K562 (cell line): ENCODE data around the gene DENND1A. TPM values are rescaled to one million over a fixed set of nuclear protein-coding genes. Genes with fewer than 3 reads are reported as not detected.

ENCODE experiments used
- ATAC-seq: fragments of 200-7000 bp; cut with Tn5 transposase; 3 replicates; pipeline ENCODE4 v1.9.1; 2020; ENCODE audit warnings: moderate library complexity
- BruUV-seq: library from RNA; stranded (reverse); fragments of 400-500 nt; replicated peaks from 2 replicates; lab custom pipeline; 2021; lab: Mats Ljungman, UMichigan
- CTCF ChIA-PET: fragments of 300-600 bp; formaldehyde crosslinking; extraction: SDS; loops from one replicate; lab custom pipeline; 2021; ENCODE audit warnings: low intra/inter-chr PET ratio; lab: Yijun Ruan, JAX
- POLR2A ChIA-PET: fragments of 300-600, 350-650 bp; sonication (Branson Sonifier 250); formaldehyde crosslinking; extraction: SDS; loops from one replicate; lab custom pipeline; 2021; ENCODE audit warnings: antibody characterized with exemption, inconsistent platforms; lab: Yijun Ruan, JAX
- DNase-seq, 4 experiments: peaks; one replicate each; pipeline versions ENCODE4 v3.0.0 to v3.0.0-alpha.2; 2011 to 2018; ENCODE audit warnings: low spot score in 3 of 4, mixed read lengths in 3 of 4; ENCODE audit errors: extremely low read depth in 1 of 4
- FAIRE-seq: peaks from 2 replicates; lab custom pipeline; 2011; peaks lifted over from hg19 to GRCh38; lab: Jason Lieb, UNC
- H2AFZ ChIP-seq: 2 replicates; pipeline ENCODE4 v1.6.0; 2011; ENCODE audit warnings: low read depth, low read length, control low read depth, inconsistent platforms
- H3K27ac ChIP-seq: fragments of 200-600 bp; 3 replicates; pipeline ENCODE4 v1.8.0; 2011; ENCODE audit warnings: low read depth, mild to moderate bottlenecking, control low read depth, inconsistent platforms, low read length, moderate library complexity, mixed read lengths; ENCODE audit errors: extremely low read depth
- H3K27me3 ChIP-seq, 2 experiments: fragments of 300-600 bp in 1 of 2; 2 replicates in 1 of 2; 3 replicates in 1 of 2; pipeline versions ENCODE4 v1.6.0 to v1.8.0; 2011; ENCODE audit warnings: inconsistent platforms in 2 of 2, low read length in 2 of 2, mild to moderate bottlenecking in 1 of 2, mixed read lengths in 1 of 2, moderate library complexity in 1 of 2; ENCODE audit not compliant: control insufficient read depth in 2 of 2, insufficient read depth in 2 of 2
- H3K36me3 ChIP-seq: fragments of 300-600 bp; 3 replicates; pipeline ENCODE4 v1.8.0; 2011; ENCODE audit warnings: mild to moderate bottlenecking, low read length, inconsistent platforms; ENCODE audit not compliant: control insufficient read depth, insufficient read depth
- H3K4me1 ChIP-seq, 2 experiments: fragments of 200-600 bp in 1 of 2; replicated peaks in 1 of 2; 2 replicates in 1 of 2; 3 replicates in 1 of 2; pipeline versions ENCODE4 v1.5.1 to v1.8.0; 2011; ENCODE audit warnings: inconsistent platforms in 2 of 2, low read length in 2 of 2, mild to moderate bottlenecking in 1 of 2, mixed read lengths in 1 of 2, moderate library complexity in 1 of 2; ENCODE audit not compliant: control insufficient read depth in 2 of 2, insufficient read depth in 2 of 2
- H3K4me2 ChIP-seq: 2 replicates; pipeline ENCODE4 v1.6.1; 2011; ENCODE audit warnings: low read length, control low read depth, inconsistent platforms, mixed read lengths; ENCODE audit not compliant: insufficient read depth
- H3K4me3 ChIP-seq: fragments of 200-600 bp; sonication (generic), shearing (Covaris generic); 2 replicates; pipeline ENCODE4 v1.5.1; 2016; ENCODE audit warnings: control low read depth, inconsistent platforms
- H3K79me2 ChIP-seq: fragments of 200-600 bp; 3 replicates; pipeline ENCODE4 v1.8.0; 2011; ENCODE audit warnings: low read length, inconsistent platforms; ENCODE audit not compliant: control insufficient read depth, insufficient read depth
- H3K9ac ChIP-seq, 2 experiments: 2 replicates each; pipeline versions ENCODE4 v1.6.0 to v1.6.1; 2011; ENCODE audit warnings: low read depth in 2 of 2, low read length in 2 of 2, control low read depth in 1 of 2, inconsistent platforms in 1 of 2, mild to moderate bottlenecking in 1 of 2, mixed read lengths in 1 of 2; ENCODE audit not compliant: insufficient read depth in 1 of 2
- H3K9me1 ChIP-seq: one replicate; pipeline ENCODE4 v1.6.0; 2011; ENCODE audit warnings: inconsistent platforms, mild to moderate bottlenecking, low read length, moderate library complexity; ENCODE audit not compliant: control insufficient read depth, insufficient read depth
- H3K9me3 ChIP-seq: replicated peaks from 2 replicates; pipeline ENCODE4 v1.5.1; 2011; ENCODE audit warnings: low read depth, low read length, inconsistent platforms; ENCODE audit not compliant: control insufficient read depth, insufficient read depth
- H4K20me1 ChIP-seq: replicated peaks from 2 replicates; pipeline ENCODE4 v1.6.1; 2011; ENCODE audit warnings: low read length, inconsistent platforms, mixed read lengths; ENCODE audit not compliant: control insufficient read depth, insufficient read depth
- MAZ ChIP-seq, 2 experiments: fragments of 450-650 bp in 1 of 2; sonication (generic) in 1 of 2; formaldehyde crosslinking; IDR thresholded peaks in 1 of 2; conservative IDR thresholded peaks in 1 of 2; 2 replicates each; pipeline versions ENCODE4 v1.4.0 to v1.5.0; 2020; ENCODE audit warnings: mild to moderate bottlenecking in 1 of 2, missing genetic modification reagents in 1 of 2
- SNAPC5 ChIP-seq: fragments of 250-450 bp; sonication (Bioruptor Pico); IDR thresholded peaks from 2 replicates; pipeline ENCODE4 v1.8.0; 2021; ENCODE audit warnings: moderate library complexity, mild to moderate bottlenecking, inconsistent platforms
- XRCC5 ChIP-seq: fragments of 200-400 bp; formaldehyde crosslinking; IDR thresholded peaks from 2 replicates; pipeline ENCODE4 v1.6.1; 2017; ENCODE audit warnings: low read depth, mild to moderate bottlenecking, low read length
- ZBTB11 ChIP-seq, 3 experiments: fragments of 200-800 bp in 1 of 3; fragments of 250-450 bp in 1 of 3; fragments of 450-650 bp in 1 of 3; sonication (Bioruptor Pico) in 1 of 3; sonication (Bioruptor generic) in 1 of 3; formaldehyde crosslinking in 1 of 3; IDR thresholded peaks; 2 replicates each; pipeline versions ENCODE4 v1.6.1 to v1.8.0; 2016 to 2022; ENCODE audit warnings: mild to moderate bottlenecking in 2 of 3, missing genetic modification characterization in 2 of 3, missing compliant biosample characterization in 1 of 3, moderate library complexity in 1 of 3
- WGBS: fragments of 100-300 bp; shearing (Covaris generic); methylation state at CpG from one replicate; pipeline ENCODE4 v1.1.6; 2016; ENCODE audit warnings: low coverage, mixed read lengths; ENCODE audit not compliant: insufficient coverage; ENCODE audit errors: missing lambda C conversion rate; 5-methylcytosine and 5-hydroxymethylcytosine counted together
- in situ Hi-C: fragments of 300-500 bp; cut with MboI; formaldehyde crosslinking; loops from 4 replicates; pipeline ENCODE4 v1.15.0; 2018; ENCODE audit warnings: inconsistent platforms, mixed read lengths
- intact Hi-C: fragments of 100-400 bp; cut with micrococcal nuclease; formaldehyde crosslinking; loops from 2 replicates; pipeline ENCODE4 v1.14.2; 2022
- polyA plus RNA-seq, 8 experiments: library from polyadenylated mRNA; depleted of rRNA in 4 of 8; stranded (reverse) in 5 of 8; unstranded in 3 of 8; fragments of >200 nt; fragmentation: Nextera tagmentation in 2 of 8; fragmentation: Illumina TruSeq in 1 of 8; extraction: Ambion mirVana in 2 of 8; extraction: Trizol in 1 of 8; gene quantifications; 2 replicates each; pipeline versions ENCODE4 v1.2.1 to v1.2.3, GENCODE V29; 2011 to 2014; ENCODE audit warnings: inconsistent platforms in 1 of 8, missing spikeins in 1 of 8
- total RNA-seq, 7 experiments: library from RNA; depleted of rRNA in 6 of 7; stranded (reverse); fragments of >200 nt in 6 of 7; fragmentation: Illumina TruSeq in 2 of 7; extraction: Trizol in 2 of 7; gene quantifications; 2 replicates each; pipeline versions ENCODE4 v1.2.1 to v1.2.3, GENCODE V29; 2011 to 2021; ENCODE audit warnings: low replicate concordance in 1 of 7

The DENND1A gene
- total and polyA plus RNA-seq, 9 of the 15 experiments (the other 6 are each of a cell fraction or from before 2014, with no cell fraction given), result 7.6 to 29.5 (median 15.7) TPM

GRCh38 chr9:123552530-123552929 lies 377.4 kb downstream of the DENND1A start:
- Histone ChIP-seq H3K79me2 (no peaks in the 10 kb centered on the region), H3K9me3 (no peaks in the 10 kb centered on the region), H3K4me1 (peaks cover 19 to 23% of the 10 kb centered on the region in 2 experiments; a peak in 4 of 5 replicates), H3K4me2 (no peak overlapping the region), H3K4me3 (no peak overlapping the region), H3K9ac (no peak overlapping the region; a peak in 1 of 4 replicates), H3K27me3 (no peaks in the 10 kb centered on the region), H3K27ac (no peak overlapping the region), H3K36me3 (peaks cover 4% of the 10 kb centered on the region; the same call in 1 of the 3 replicates), H2AFZ (no peak overlapping the region), H4K20me1 (0 out of 2 replicates have a peak, but pooled peaks cover 5% of the 10 kb centered on the region), H3K9me1 (no peaks in the 10 kb centered on the region)
- 69% methylated on average over 5 of the region's 5 CpGs for WGBS
- POLR2A ChIA-PET, result interaction anchor here (1.3 kb wide), 1 partner anchor 11 kb away, joined by 5 read pairs; no protein-coding TSS in a partner anchor
- CTCF ChIA-PET, result no interaction called here
- DNase-seq (no peak), ATAC-seq (no peak), FAIRE-seq (no peak)
- intact Hi-C loops, result no loop called here
- BruUV-seq, result no TSS peak
- TF ChIP-seq ZBTB11 (CRISPR knock-in tag; IDR thresholded peaks at IDR 0.05) (no peak), XRCC5 (no peak), SNAPC5 (no peak), MAZ (CRISPR knock-in tag; conservative IDR thresholded peaks at IDR 0.05 in 1 of 2, IDR thresholded peaks at IDR 0.05 in 1 of 2) (no peak)
- TF ChIP-seq, all 486 proteins: peak for 0
- in situ Hi-C loops, result no loop called here
